ENCODE data around the gene WDR62. TPM values are rescaled to one million over a fixed set of nuclear protein-coding genes. Genes with fewer than 3 reads are reported as not detected.

WDR62 gene
- total and polyA plus RNA-seq, 2 donors (not counting 3 experiments of a cell fraction or from before 2014, with no cell fraction given) = 8.0 to 13.4 TPM

GRCh38 chr19:36023432-36023831, 31.3 kb upstream of the WDR62 start:
- H3K4me1 ChIP-seq (ENCODE audit: control insufficient read depth, extremely low read depth, insufficient read depth, low read length) = no peaks in the 10 kb centered on the region
- no peak overlapping the region for H3K4me2 ChIP-seq (ENCODE audit: insufficient read depth, low read length)
- dilution Hi-C loops (cut with MboI; ENCODE audit: extremely low pct_ligation_motif_present, low sequenced_read_pairs) = no loop called here
- no peak overlapping the region for H3K4me3 ChIP-seq (replicated peaks in 1 of 3; ENCODE audit: insufficient read depth in 1 of 3, low read depth in 1 of 3, low read length in 3 of 3)
- H3K9ac ChIP-seq (replicated peaks; ENCODE audit: extremely low read depth, insufficient read depth, low read length) = no peak overlapping the region
- intact Hi-C loops (cut with micrococcal nuclease) = no loop called here
- FAIRE-seq (no peak), DNase-seq (ENCODE audit: low read depth, low spot score) (no peak)
- H3K36me3 ChIP-seq (ENCODE audit: control insufficient read depth in 2 of 2, extremely low read depth in 1 of 2, insufficient read depth in 2 of 2, low read length in 2 of 2) = peaks cover 0 to 19% of the 10 kb centered on the region in 2 experiments
- H2AFZ ChIP-seq (ENCODE audit: low read depth, low read length) = no peak overlapping the region
- BruUV-seq (replicated peaks) = no TSS peak
- no peaks in the 10 kb centered on the region for H3K9me1 ChIP-seq (replicated peaks; ENCODE audit: control insufficient read depth, extremely low read depth, insufficient read depth, low read length)
- H4K20me1 ChIP-seq (replicated peaks; ENCODE audit: control insufficient read depth, extremely low read depth, insufficient read depth, low read length) = no peaks in the 10 kb centered on the region
- POLR2A ChIA-PET = no interaction called here
- H3K79me2 ChIP-seq (ENCODE audit: control insufficient read depth, insufficient read depth, low read length) = no peaks in the 10 kb centered on the region
- H3K9me3 ChIP-seq (replicated peaks; ENCODE audit: control insufficient read depth, insufficient read depth, low read length) = no peaks in the 10 kb centered on the region
- no peaks in the 10 kb centered on the region for H3K27me3 ChIP-seq (ENCODE audit: control insufficient read depth in 2 of 2, insufficient read depth in 2 of 2, low read length in 2 of 2)
- no peak overlapping the region for H3K27ac ChIP-seq (ENCODE audit: insufficient read depth, low read depth, low read length)
- TF ChIP-seq POLR2AphosphoS5 (IDR thresholded peaks at IDR 0.05; ENCODE audit: insufficient read depth, low read depth, low read length) (no peak), CTCF (IDR thresholded peaks at IDR 0.05; ENCODE audit: extremely low read depth in 1 of 2, insufficient read depth in 1 of 2, low read depth in 1 of 2, low read length in 2 of 2) (no peak), EZH2 (IDR thresholded peaks at IDR 0.05; ENCODE audit: borderline replicate concordance, low read depth, low read length, severe bottlenecking) (no peak), FOS (IDR thresholded peaks at IDR 0.05; ENCODE audit: borderline replicate concordance, insufficient read depth, low read length) (no peak), MYC (IDR thresholded peaks at IDR 0.05; ENCODE audit: low read depth, low read length) (no peak), POLR2A (IDR thresholded peaks at IDR 0.05; ENCODE audit: low read depth, low read length) (no peak)
- CTCF ChIA-PET = no interaction called here

- Histone ChIP-seq H3K27me3 (ENCODE audit: control insufficient read depth in 2 of 2, insufficient read depth in 2 of 2, low read length in 2 of 2) (no peaks in the 10 kb centered on the region), H3K9ac (replicated peaks; ENCODE audit: extremely low read depth, insufficient read depth, low read length) (no peak overlapping the region), H3K9me1 (replicated peaks; ENCODE audit: control insufficient read depth, extremely low read depth, insufficient read depth, low read length) (no peaks in the 10 kb centered on the region), H3K4me1 (ENCODE audit: control insufficient read depth, extremely low read depth, insufficient read depth, low read length) (no peaks in the 10 kb centered on the region), H3K36me3 (ENCODE audit: control insufficient read depth in 2 of 2, extremely low read depth in 1 of 2, insufficient read depth in 2 of 2, low read length in 2 of 2) (peaks cover 0 to 14% of the 10 kb centered on the region in 2 experiments), H2AFZ (ENCODE audit: low read depth, low read length) (no peak overlapping the region), H3K79me2 (ENCODE audit: control insufficient read depth, insufficient read depth, low read length) (no peaks in the 10 kb centered on the region), H3K4me2 (ENCODE audit: insufficient read depth, low read length) (no peak overlapping the region), H4K20me1 (replicated peaks; ENCODE audit: control insufficient read depth, extremely low read depth, insufficient read depth, low read length) (no peaks in the 10 kb centered on the region), H3K27ac (ENCODE audit: insufficient read depth, low read depth, low read length) (no peak overlapping the region), H3K9me3 (replicated peaks; ENCODE audit: control insufficient read depth, insufficient read depth, low read length) (no peaks in the 10 kb centered on the region), H3K4me3 (replicated peaks in 1 of 3; ENCODE audit: insufficient read depth in 1 of 3, low read depth in 1 of 3, low read length in 3 of 3) (no peak overlapping the region)
- dilution Hi-C loops (cut with MboI; ENCODE audit: extremely low pct_ligation_motif_present, low sequenced_read_pairs) (no loop called here), intact Hi-C loops (cut with micrococcal nuclease) (no loop called here)
- ChIA-PET CTCF (no interaction called here), POLR2A (no interaction called here)
- FAIRE-seq (no peak), DNase-seq (ENCODE audit: low read depth, low spot score) (no peak)
- TF ChIP-seq GATA2 (IDR thresholded peaks at IDR 0.05; ENCODE audit: insufficient read depth, insufficient read length, low read depth, low read length) = no peak
- no peak for TF ChIP-seq POLR2AphosphoS5 (IDR thresholded peaks at IDR 0.05; ENCODE audit: insufficient read depth, low read depth, low read length)
- TF ChIP-seq FOS (IDR thresholded peaks at IDR 0.05; ENCODE audit: borderline replicate concordance, insufficient read depth, low read length) = no peak
- TF ChIP-seq MYC (IDR thresholded peaks at IDR 0.05; ENCODE audit: low read depth, low read length) = no peak
- TF ChIP-seq EZH2 (IDR thresholded peaks at IDR 0.05; ENCODE audit: borderline replicate concordance, low read depth, low read length, severe bottlenecking) = no peak
- no peak for TF ChIP-seq CTCF (IDR thresholded peaks at IDR 0.05; ENCODE audit: extremely low read depth in 1 of 2, insufficient read depth in 1 of 2, low read depth in 1 of 2, low read length in 2 of 2)
- no peak for TF ChIP-seq POLR2A (IDR thresholded peaks at IDR 0.05; ENCODE audit: low read depth, low read length)
- no peak for TF ChIP-seq MAX (IDR thresholded peaks at IDR 0.05; ENCODE audit: insufficient read depth, insufficient read length)
- no peak for TF ChIP-seq JUN (IDR thresholded peaks at IDR 0.05; ENCODE audit: borderline replicate concordance, insufficient read depth, insufficient read length, low read depth)
- no TSS peak for BruUV-seq (replicated peaks)
These were observed 29.2 kb upstream of the WDR62 start for GRCh38 chr19:36025541-36025940.

Measured in endothelial cell of umbilical vein (primary cell).